Right lobe of liver (tissue), 4 donors: ENCODE data around the gene PRKD3.

Experiments used
- CTCF ChIP-seq, 4 donors: fragments of 200-600 bp in 3 of 4; fragments of 450-650 bp in 1 of 4; IDR thresholded peaks; one replicate each; pipeline versions ENCODE4 v1.5.1 to v1.8.0; 2016 to 2022; ENCODE audit warnings: antibody characterized with exemption in 4 of 4, mild to moderate bottlenecking in 2 of 4
- POLR2A ChIP-seq: fragments of 450-650 bp; IDR thresholded peaks from one replicate; pipeline ENCODE4 v1.6.1; 2017; ENCODE audit warnings: antibody characterized with exemption, mild to moderate bottlenecking
- donor health status: DM: no; HTN: no; CAD: no.
- donor health status: DM: no; HTN: no; CAD: no.
- donor health status: DM: no; HTN: yes; CAD: no.

DNA sequence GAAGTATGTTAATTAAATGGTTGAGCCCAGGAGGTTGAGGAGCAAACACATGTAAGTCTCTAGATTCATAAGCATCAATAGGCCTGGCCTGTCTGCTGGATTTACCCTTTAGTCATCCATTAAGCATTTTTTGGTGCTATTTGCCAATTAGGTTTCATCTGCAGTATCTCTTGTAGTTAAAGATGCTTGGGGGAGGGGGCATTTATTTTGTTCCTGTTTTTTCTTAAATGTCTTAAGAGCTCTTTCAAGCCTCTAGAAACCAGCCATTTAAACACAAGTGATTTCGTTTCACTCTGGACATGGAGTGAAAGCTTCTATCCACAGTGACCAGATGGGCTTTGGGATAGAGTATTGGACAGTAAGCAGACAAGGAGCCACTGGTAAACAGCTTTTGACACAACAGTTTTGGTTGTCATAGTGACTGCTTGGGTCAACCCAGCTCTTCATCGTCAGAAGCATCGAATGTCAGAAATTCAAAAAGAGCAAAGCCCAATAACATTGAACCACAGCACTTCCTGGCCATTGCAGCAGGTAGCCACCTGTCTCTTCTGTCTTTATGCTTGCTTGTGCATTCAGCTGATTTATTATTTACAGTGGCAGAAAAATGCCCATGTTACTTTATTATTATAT lies 24.7 kb upstream of the PRKD3 start:
- no peak for TF ChIP-seq CTCF (IDR thresholded peaks at IDR 0.05)
- TF ChIP-seq POLR2A = no peak
